OCI-LY1 (cell line): Measurements from ENCODE around the gene TRAK1.

ENCODE experiments used
- H2AFZ ChIP-seq: fragments of 200-600 bp; sonication (generic), shearing (Covaris generic); 2 replicates; pipeline ENCODE4 v1.6.0; 2014; ENCODE audit warnings: antibody characterized with exemption, mild to moderate bottlenecking, low read length
- H3F3A ChIP-seq: fragments of 200-600 bp; sonication (generic), shearing (Covaris generic); 2 replicates; pipeline ENCODE4 v1.6.0; 2014; ENCODE audit warnings: mild to moderate bottlenecking, antibody characterized with exemption, low read length, moderate library complexity; ENCODE audit not compliant: insufficient read depth
- H3K27ac ChIP-seq: fragments of 200-600 bp; sonication (generic); 2 replicates; pipeline ENCODE4 v1.5.1; 2014; ENCODE audit warnings: low read length, mixed run types, mild to moderate bottlenecking, low read depth; ENCODE audit not compliant: poor library complexity, severe bottlenecking
- H3K27me3 ChIP-seq: fragments of 200-600 bp; sonication (generic); 2 replicates; pipeline ENCODE4 v1.6.0; 2014; ENCODE audit warnings: antibody characterized with exemption, mild to moderate bottlenecking, low read length, moderate library complexity; ENCODE audit not compliant: insufficient read depth
- H3K36me3 ChIP-seq: fragments of 200-600 bp; sonication (generic); 2 replicates; pipeline ENCODE4 v1.6.1; 2014; ENCODE audit warnings: mild to moderate bottlenecking, antibody characterized with exemption, low read length, moderate library complexity, mixed read lengths; ENCODE audit not compliant: insufficient read depth
- H3K4me1 ChIP-seq: fragments of 200-600 bp; sonication (generic); 2 replicates; pipeline ENCODE4 v1.5.1; 2014; ENCODE audit warnings: mild to moderate bottlenecking, low read length, moderate library complexity; ENCODE audit not compliant: insufficient read depth, severe bottlenecking
- H3K4me2 ChIP-seq: fragments of 200-600 bp; sonication (generic), shearing (Covaris generic); 2 replicates; pipeline ENCODE4 v1.6.1; 2014; ENCODE audit warnings: low read length
- H3K4me3 ChIP-seq: fragments of 200-600 bp; sonication (generic); 2 replicates; pipeline ENCODE4 v1.5.1; 2014; ENCODE audit warnings: low read length, low read depth, mild to moderate bottlenecking, mixed read lengths; ENCODE audit not compliant: poor library complexity, severe bottlenecking
- H3K79me2 ChIP-seq: fragments of 200-600 bp; shearing (Covaris generic); 2 replicates; pipeline ENCODE4 v1.6.1; 2016; ENCODE audit warnings: mixed run types, low read length, mixed read lengths; ENCODE audit not compliant: insufficient read depth
- H3K9ac ChIP-seq: fragments of 200-600 bp; sonication (generic), shearing (Covaris generic); 2 replicates; pipeline ENCODE4 v1.6.1; 2014; ENCODE audit warnings: mild to moderate bottlenecking, low read length, mixed read lengths
- H3K9me2 ChIP-seq: fragments of 200-600 bp; sonication (generic), shearing (Covaris generic); 2 replicates; pipeline ENCODE4 v1.6.1; 2014; ENCODE audit warnings: low read depth, mild to moderate bottlenecking, low read length, mixed read lengths
- H3K9me3 ChIP-seq: fragments of 200-600 bp; shearing (Covaris generic); 2 replicates; pipeline ENCODE4 v1.6.1; 2014; ENCODE audit warnings: low read length, mixed read lengths
- H4K20me1 ChIP-seq: fragments of 200-600 bp; sonication (generic), shearing (Covaris generic); 2 replicates; pipeline ENCODE4 v1.6.0; 2016; ENCODE audit warnings: mild to moderate bottlenecking, low read length; ENCODE audit not compliant: insufficient read depth
- EZH2 ChIP-seq: fragments of 200-600 bp; sonication (generic), shearing (Covaris generic); IDR thresholded peaks from 2 replicates; pipeline ENCODE4 v1.8.0; 2017; ENCODE audit warnings: borderline replicate concordance, mixed run types, mild to moderate bottlenecking, antibody characterized with exemption, low read length, moderate library complexity, mixed read lengths
- TF ChIP-seq, protein P1 (sequence below): fragments of 200-600 bp; sonication (generic), shearing (Covaris generic); IDR thresholded peaks from 2 replicates; pipeline ENCODE4 v1.5.1; 2017; ENCODE audit warnings: mild to moderate bottlenecking, antibody characterized with exemption, low read length, moderate library complexity, mixed read lengths

TRAK1 gene

DNA sequence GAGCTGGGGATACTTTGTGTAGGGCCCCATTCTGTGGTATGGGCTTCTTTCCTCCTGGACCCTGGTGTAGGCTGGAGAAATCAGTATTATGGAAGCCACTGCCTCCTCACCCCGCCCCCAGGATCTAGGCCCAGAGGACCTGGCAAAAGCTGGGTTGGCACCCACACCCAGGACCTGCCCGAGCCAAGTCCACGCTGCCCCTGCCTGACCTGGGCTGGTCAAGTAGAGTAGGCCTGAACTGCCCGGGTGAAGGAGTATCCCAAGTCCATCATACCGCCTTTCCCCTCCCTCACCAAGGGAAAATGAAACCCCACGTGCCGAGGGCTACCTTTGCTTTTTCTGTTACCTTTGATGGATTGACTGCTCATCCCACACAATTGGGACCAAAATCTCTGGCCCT lies 37.7 kb upstream of the TRAK1 start:
- no peaks in the 10 kb centered on the region for H3K9me3 ChIP-seq
- TF ChIP-seq EZH2 = no peak
- TF ChIP-seq, protein P1, sequence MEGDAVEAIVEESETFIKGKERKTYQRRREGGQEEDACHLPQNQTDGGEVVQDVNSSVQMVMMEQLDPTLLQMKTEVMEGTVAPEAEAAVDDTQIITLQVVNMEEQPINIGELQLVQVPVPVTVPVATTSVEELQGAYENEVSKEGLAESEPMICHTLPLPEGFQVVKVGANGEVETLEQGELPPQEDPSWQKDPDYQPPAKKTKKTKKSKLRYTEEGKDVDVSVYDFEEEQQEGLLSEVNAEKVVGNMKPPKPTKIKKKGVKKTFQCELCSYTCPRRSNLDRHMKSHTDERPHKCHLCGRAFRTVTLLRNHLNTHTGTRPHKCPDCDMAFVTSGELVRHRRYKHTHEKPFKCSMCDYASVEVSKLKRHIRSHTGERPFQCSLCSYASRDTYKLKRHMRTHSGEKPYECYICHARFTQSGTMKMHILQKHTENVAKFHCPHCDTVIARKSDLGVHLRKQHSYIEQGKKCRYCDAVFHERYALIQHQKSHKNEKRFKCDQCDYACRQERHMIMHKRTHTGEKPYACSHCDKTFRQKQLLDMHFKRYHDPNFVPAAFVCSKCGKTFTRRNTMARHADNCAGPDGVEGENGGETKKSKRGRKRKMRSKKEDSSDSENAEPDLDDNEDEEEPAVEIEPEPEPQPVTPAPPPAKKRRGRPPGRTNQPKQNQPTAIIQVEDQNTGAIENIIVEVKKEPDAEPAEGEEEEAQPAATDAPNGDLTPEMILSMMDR = no peak
- no peak overlapping the region for H3K4me3 ChIP-seq
- H3K9me2 ChIP-seq = no peaks in the 10 kb centered on the region
- no peaks in the 10 kb centered on the region for H4K20me1 ChIP-seq
- H2AFZ ChIP-seq = no peak overlapping the region
- no peaks in the 10 kb centered on the region for H3K36me3 ChIP-seq
- H3K79me2 ChIP-seq = peaks cover 75% of the 10 kb centered on the region
- H3K4me2 ChIP-seq = no peak overlapping the region
- peaks cover 76% of the 10 kb centered on the region for H3K4me1 ChIP-seq
- H3F3A ChIP-seq = no peaks in the 10 kb centered on the region
- no peak overlapping the region for H3K9ac ChIP-seq
- peak overlapping the region; percentile 24 for H3K27ac ChIP-seq
- H3K27me3 ChIP-seq = no peaks in the 10 kb centered on the region

DNA sequence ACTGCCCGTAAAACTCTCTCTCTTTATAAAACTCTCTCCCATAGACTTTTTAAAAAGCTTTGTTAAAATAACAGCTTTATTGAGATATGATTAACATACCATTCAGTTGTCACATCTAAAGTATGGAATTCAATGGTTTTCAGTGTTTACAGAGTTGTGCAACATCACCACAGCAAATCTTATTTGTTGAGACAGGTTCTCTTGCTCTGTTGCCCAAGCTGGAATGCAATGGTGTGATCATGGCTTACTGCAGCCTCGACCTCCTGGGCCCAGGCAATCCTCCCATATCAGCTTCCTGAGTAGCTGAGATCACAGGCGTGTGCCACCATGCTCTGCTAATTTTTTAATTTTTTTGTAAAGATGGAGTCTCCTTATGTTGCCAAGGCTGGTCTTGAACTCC lies 35.9 kb upstream of the TRAK1 start:
- Histone ChIP-seq H4K20me1 (no peaks in the 10 kb centered on the region), H3F3A (no peaks in the 10 kb centered on the region), H3K4me1 (peaks cover 79% of the 10 kb centered on the region), H3K9ac (no peak overlapping the region), H3K79me2 (peaks cover 70% of the 10 kb centered on the region), H3K4me3 (no peak overlapping the region), H3K27me3 (no peaks in the 10 kb centered on the region), H2AFZ (no peak overlapping the region), H3K36me3 (no peaks in the 10 kb centered on the region), H3K9me2 (no peaks in the 10 kb centered on the region), H3K9me3 (no peaks in the 10 kb centered on the region), H3K27ac (no peak overlapping the region), H3K4me2 (no peak overlapping the region)
- TF ChIP-seq, protein P1 = no peak
- TF ChIP-seq EZH2 = no peak

DNA sequence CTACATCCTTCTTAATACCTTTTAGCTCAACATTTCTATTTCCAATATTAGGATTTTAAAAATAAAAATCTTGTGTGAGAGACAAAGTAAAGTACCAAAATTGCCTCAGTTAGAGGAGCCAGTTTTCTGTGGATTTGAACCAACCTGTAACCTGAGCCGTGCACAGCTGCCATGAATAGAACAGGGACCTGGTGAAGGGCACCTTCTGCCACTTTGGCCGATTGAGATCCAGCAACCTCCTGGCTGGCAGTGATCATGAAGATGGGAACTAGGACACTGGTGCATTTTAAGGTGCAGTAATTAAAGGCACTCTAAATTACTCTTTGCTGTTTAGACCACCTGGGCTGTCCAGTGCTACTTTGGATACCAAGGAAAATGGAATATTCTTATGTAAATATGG lies 34.3 kb upstream of the TRAK1 start:
- H3K9ac ChIP-seq = peak overlapping the region; percentile 51; the same call in 1 of the 2 replicates
- peak overlapping the region; percentile 91 for H3K27ac ChIP-seq
- H3K27me3 ChIP-seq = no peaks in the 10 kb centered on the region
- H3K4me2 ChIP-seq = peak overlapping the region; percentile 58
- peaks cover 84% of the 10 kb centered on the region for H3K4me1 ChIP-seq
- H3K9me2 ChIP-seq = no peaks in the 10 kb centered on the region
- peaks cover 72% of the 10 kb centered on the region for H3K79me2 ChIP-seq
- H3K4me3 ChIP-seq = peak overlapping the region; percentile 27
- H3K36me3 ChIP-seq = peaks cover 5% of the 10 kb centered on the region; the same call in 1 of the 2 replicates
- no peaks in the 10 kb centered on the region for H4K20me1 ChIP-seq
- no peak for TF ChIP-seq EZH2
- TF ChIP-seq, protein P1 = no peak
- H2AFZ ChIP-seq = no peak overlapping the region
- H3K9me3 ChIP-seq = no peaks in the 10 kb centered on the region
- no peaks in the 10 kb centered on the region for H3F3A ChIP-seq
